T1000 (cell line): ENCODE data around the gene PLAAT3.
A peak's percentile ranks its signal among the peaks of the same experiment; 100 is the strongest.
"Not testable (repeated sequence)": the region's sequence is repeated elsewhere in the genome, so short reads cannot be mapped to it uniquely, and the experiment has no call there.

Source experiments
- DNase-seq: peaks from one replicate; lab custom pipeline; 2025; ENCODE audit warnings: mixed read lengths; lab: John Stamatoyannopoulos, UW

The PLAAT3 gene

GRCh38 chr11:63608353-63609345 is 5.6 kb downstream of the PLAAT3 start:
- DNase-seq: no peak

GRCh38 chr11:63603180-63603518 is 11.1 kb downstream of the PLAAT3 start:
- DNase-seq: no peak

GRCh38 chr11:63602290-63603179 is 11.7 kb downstream of the PLAAT3 start:
- DNase-seq: not testable (repeated sequence)

- DNase-seq: peak; percentile 80
These were observed 14.8 kb downstream of the PLAAT3 start for GRCh38 chr11:63599211-63600122.

GRCh38 chr11:63598556-63598955 is 15.7 kb downstream of the PLAAT3 start:
- DNase-seq: no peak

- no peak for DNase-seq
These were observed 18.9 kb downstream of the PLAAT3 start for GRCh38 chr11:63595296-63595695.

- DNase-seq: no peak
These were observed 21.2 kb downstream of the PLAAT3 start for GRCh38 chr11:63592975-63593395.

- no peak for DNase-seq
These were observed 24.0 kb downstream of the PLAAT3 start for GRCh38 chr11:63590024-63590788.

- no peak for DNase-seq
These were observed 25.2 kb downstream of the PLAAT3 start for GRCh38 chr11:63589000-63589399.

- DNase-seq: no peak
These were observed 27.6 kb downstream of the PLAAT3 start for GRCh38 chr11:63586451-63587166.

- no peak for DNase-seq
These were observed 30.9 kb downstream of the PLAAT3 start for GRCh38 chr11:63583357-63583677.

GRCh38 chr11:63581224-63581623 is 33.0 kb downstream of the PLAAT3 start:
- not testable (repeated sequence) for DNase-seq

- DNase-seq: not testable (repeated sequence)
These were observed 35.4 kb downstream of the PLAAT3 start for GRCh38 chr11:63578882-63579281.

- no peak for DNase-seq
These were observed 39.2 kb downstream of the PLAAT3 start for GRCh38 chr11:63574856-63575602.

- DNase-seq: no peak
These were observed 40.1 kb downstream of the PLAAT3 start for GRCh38 chr11:63573881-63574855.

- no peak for DNase-seq
These were observed 42.1 kb downstream of the PLAAT3 start for GRCh38 chr11:63572026-63572688.

- no peak for DNase-seq
These were observed 44.7 kb downstream of the PLAAT3 start for GRCh38 chr11:63569570-63569969.
